ENCODE data around the gene LIN54. TPM values are rescaled to one million over a fixed set of nuclear protein-coding genes. Genes with fewer than 3 reads are reported as not detected.

The LIN54 gene
- total and polyA plus RNA-seq, 9 of the 15 experiments (the other 6 are each of a cell fraction or from before 2014, with no cell fraction given): 2.2 to 22.5 (median 15.8) TPM

GRCh38 chr4:82900411-82901182 lies 110.0 kb downstream of the LIN54 start, which contains the start of gene THAP9 (continued):
- TF ChIP-seq EWSR1 (IDR thresholded peaks at IDR 0.05; ENCODE audit: borderline replicate concordance, low read depth, partially characterized antibody) (no peak), CHD2 (IDR thresholded peaks at IDR 0.05; ENCODE audit: low read depth, low read length) (peak; percentile 92), KDM4B (IDR thresholded peaks at IDR 0.05; ENCODE audit: borderline replicate concordance in 2 of 2, low read depth in 1 of 2) (no peak), ZNF740 (CRISPR knock-in tag; IDR thresholded peaks at IDR 0.05) (no peak), ZNF740 (tag; IDR thresholded peaks at IDR 0.05) (no peak), LARP7 (IDR thresholded peaks at IDR 0.05) (no peak; the same call in 1 of the 2 replicates), E4F1 (CRISPR knock-in tag; IDR thresholded peaks at IDR 0.05; ENCODE audit: borderline replicate concordance) (no peak), ZNF583 (CRISPR knock-in tag; IDR thresholded peaks at IDR 0.05) (no peak), C11orf30 (IDR thresholded peaks at IDR 0.05; ENCODE audit: low read depth) (no peak; the same call in 1 of the 2 replicates), NR3C1 (CRISPR knock-in tag; IDR thresholded peaks at IDR 0.05) (no peak), EZH2 (IDR thresholded peaks at IDR 0.05; ENCODE audit: borderline replicate concordance, low read depth, low read length) (no peak), PBX2 (CRISPR knock-in tag; IDR thresholded peaks at IDR 0.05; ENCODE audit: low read depth) (no peak), PBX2 (tag; conservative IDR thresholded peaks at IDR 0.05; ENCODE audit: low read depth) (peak; percentile 76), SRSF9 (IDR thresholded peaks at IDR 0.05; ENCODE audit: borderline replicate concordance, low read depth, low read length) (no peak)
- TF ChIP-seq, protein P1, sequence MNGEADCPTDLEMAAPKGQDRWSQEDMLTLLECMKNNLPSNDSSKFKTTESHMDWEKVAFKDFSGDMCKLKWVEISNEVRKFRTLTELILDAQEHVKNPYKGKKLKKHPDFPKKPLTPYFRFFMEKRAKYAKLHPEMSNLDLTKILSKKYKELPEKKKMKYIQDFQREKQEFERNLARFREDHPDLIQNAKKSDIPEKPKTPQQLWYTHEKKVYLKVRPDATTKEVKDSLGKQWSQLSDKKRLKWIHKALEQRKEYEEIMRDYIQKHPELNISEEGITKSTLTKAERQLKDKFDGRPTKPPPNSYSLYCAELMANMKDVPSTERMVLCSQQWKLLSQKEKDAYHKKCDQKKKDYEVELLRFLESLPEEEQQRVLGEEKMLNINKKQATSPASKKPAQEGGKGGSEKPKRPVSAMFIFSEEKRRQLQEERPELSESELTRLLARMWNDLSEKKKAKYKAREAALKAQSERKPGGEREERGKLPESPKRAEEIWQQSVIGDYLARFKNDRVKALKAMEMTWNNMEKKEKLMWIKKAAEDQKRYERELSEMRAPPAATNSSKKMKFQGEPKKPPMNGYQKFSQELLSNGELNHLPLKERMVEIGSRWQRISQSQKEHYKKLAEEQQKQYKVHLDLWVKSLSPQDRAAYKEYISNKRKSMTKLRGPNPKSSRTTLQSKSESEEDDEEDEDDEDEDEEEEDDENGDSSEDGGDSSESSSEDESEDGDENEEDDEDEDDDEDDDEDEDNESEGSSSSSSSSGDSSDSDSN (IDR thresholded peaks at IDR 0.05; ENCODE audit: borderline replicate concordance in 1 of 2, low read depth in 2 of 2, low read length in 2 of 2): peak in 1 of 2 experiments; percentile 81; a peak in 2 of 4 replicates
